ENCODE measurements around the gene VAV3.

GRCh38 chr1:108011295-108011694 is 46.3 kb upstream of the VAV3 start:
- TF ChIP-seq, protein P1, sequence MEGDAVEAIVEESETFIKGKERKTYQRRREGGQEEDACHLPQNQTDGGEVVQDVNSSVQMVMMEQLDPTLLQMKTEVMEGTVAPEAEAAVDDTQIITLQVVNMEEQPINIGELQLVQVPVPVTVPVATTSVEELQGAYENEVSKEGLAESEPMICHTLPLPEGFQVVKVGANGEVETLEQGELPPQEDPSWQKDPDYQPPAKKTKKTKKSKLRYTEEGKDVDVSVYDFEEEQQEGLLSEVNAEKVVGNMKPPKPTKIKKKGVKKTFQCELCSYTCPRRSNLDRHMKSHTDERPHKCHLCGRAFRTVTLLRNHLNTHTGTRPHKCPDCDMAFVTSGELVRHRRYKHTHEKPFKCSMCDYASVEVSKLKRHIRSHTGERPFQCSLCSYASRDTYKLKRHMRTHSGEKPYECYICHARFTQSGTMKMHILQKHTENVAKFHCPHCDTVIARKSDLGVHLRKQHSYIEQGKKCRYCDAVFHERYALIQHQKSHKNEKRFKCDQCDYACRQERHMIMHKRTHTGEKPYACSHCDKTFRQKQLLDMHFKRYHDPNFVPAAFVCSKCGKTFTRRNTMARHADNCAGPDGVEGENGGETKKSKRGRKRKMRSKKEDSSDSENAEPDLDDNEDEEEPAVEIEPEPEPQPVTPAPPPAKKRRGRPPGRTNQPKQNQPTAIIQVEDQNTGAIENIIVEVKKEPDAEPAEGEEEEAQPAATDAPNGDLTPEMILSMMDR (IDR thresholded peaks at IDR 0.05 in 8 of 11, conservative IDR thresholded peaks at IDR 0.05 in 3 of 11), result no peak
- TF ChIP-seq POLR2A (IDR thresholded peaks at IDR 0.05), result no peak

Data from spleen (tissue), 7 donors.